Stimulated activated CD4-positive, alpha-beta T cell treated with anti-CD3 and anti-CD28 coated beads, Interleukin-4, amount 100 ng/mL, for 48 hours (primary cell): Measurements from ENCODE around the gene TTBK1.
"Not testable (repeated sequence)": the region's sequence is repeated elsewhere in the genome, so short reads cannot be mapped to it uniquely, and the experiment has no call there.

Experiments
- DNase-seq, 2 donors: peaks; one replicate each; pipeline ENCODE4 v3.0.0-alpha.2; 2020; ENCODE audit warnings: low read depth in 2 of 2

Gene TTBK1

DNA sequence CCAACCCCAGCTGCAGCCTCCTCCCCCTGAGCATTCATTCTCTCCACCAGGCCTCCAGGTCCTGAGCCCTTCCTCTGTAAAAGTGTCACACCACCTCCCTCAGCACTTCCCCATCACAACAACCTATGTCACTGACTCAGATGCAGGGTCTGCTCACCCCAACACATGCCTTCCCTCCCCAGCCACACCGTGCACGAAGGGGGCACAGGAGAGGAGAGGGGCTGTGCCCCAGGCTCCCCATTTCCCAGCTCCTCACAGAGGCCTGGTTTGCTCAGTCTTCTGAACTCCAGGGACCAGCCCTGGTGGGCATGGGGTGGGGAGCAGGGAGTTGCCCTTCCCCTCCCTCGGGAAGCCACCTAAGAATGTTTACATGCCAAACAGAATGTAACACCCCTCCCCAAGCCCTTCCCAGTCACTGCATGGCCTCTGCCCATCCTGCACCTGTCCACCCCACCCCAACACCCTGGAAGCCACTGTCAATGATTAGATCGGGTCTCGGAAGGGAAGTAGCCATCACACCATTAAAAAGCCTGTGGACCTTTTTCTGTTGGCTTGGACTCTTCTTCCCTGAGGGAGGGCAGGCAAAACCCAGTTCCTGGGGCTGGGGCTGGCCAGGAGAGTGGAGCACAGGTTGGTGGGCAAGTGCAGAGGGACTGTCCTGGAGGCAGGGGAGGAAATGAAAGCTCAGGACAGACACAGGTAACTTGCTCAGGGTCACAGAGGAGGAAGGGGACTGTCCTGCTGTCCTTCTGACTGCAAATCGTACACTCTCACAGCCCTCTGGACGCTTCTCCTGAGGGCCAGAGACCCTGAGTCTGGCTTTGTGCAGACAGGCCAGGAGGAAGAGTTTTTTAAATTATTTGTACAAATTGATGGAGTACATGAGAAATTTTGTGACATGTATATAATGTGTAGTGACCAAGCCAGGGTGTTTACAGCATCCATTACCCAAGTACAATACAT lies 44.7 kb downstream of the TTBK1 start:
- no peak for DNase-seq

- DNase-seq = no peak
Observed at GRCh38 chr6:43290339-43290904, 47.1 kb downstream of the TTBK1 start.

DNA sequence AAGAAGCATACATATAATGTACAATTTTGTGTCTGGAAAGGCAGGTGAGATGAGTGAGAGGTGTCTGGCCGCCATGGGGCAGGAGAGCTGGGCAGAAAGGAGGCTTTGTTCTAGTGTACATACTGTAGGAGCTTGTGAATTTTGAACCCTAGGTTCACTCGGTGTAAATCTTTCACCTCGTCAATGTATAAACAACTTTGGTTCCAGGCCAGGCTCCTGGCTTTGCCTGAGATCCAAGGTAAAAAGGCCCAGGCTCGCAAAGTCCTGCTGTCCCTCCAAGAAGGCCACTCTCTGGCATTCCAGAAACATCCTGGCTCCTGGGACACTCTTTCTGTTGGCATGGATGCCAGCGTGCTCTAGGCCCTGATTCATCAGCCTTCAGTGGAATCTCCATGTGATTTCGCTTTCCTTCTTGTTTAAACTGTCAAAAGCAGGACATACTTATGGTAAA lies 47.6 kb downstream of the TTBK1 start:
- no peak for DNase-seq

GRCh38 chr6:43291708-43292107 lies 48.4 kb downstream of the TTBK1 start:
- no peak for DNase-seq

DNA sequence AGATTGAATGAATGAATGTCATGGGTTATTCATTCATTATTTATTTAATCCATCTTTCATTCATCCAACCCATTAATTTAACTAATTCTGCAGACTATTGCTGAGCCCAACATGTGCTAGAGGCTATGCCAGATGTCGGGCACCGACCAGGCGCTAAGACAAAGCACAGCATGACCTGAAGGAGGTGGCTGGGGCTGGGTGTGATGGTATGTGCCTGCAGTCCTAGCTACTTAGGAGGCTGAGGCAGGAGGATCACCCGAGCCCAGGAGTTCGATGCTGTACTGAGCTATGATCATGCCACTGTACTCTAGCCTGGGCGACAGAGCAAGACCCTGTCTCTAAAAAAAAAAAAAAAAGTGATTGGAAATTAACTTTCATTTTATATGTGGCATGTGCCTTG lies 49.1 kb downstream of the TTBK1 start:
- DNase-seq = no peak

- DNase-seq = no peak
Observed at GRCh38 chr6:43292763-43293318, 49.6 kb downstream of the TTBK1 start.

DNA sequence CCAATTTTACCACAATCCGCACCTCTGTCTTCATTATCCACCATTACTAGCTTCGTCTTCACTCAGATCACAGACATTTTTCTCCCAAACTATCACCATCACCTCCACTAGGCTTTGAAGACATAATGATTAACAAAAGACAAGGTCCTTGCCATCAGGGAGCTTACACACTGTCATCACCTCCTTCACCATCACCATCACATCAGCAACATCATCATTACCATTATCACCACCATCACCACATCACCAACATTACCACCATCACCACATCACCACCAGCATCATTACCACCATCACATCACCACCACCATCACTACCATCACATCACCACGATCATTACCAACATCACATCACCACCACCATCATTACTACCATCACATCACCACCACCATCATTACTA lies 50.4 kb downstream of the TTBK1 start:
- no peak for DNase-seq

DNA sequence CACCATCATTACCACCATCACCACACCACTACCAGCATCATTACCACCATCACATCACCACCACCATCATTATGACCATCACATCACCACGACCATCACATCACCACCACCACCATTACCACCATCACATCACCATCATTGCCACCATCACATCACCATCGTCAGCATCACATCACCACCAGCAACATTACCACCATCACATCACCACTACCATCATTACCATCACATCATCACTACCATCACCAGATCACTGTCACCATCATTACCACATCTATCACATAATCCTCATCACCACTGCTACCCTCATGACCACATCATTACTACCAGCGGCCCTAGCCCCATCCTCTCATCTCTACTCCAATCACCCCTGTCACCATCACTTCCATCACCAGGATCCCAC lies 51.3 kb downstream of the TTBK1 start:
- DNase-seq = no peak

GRCh38 chr6:43295456-43295855 lies 52.2 kb downstream of the TTBK1 start:
- no peak for DNase-seq

DNA sequence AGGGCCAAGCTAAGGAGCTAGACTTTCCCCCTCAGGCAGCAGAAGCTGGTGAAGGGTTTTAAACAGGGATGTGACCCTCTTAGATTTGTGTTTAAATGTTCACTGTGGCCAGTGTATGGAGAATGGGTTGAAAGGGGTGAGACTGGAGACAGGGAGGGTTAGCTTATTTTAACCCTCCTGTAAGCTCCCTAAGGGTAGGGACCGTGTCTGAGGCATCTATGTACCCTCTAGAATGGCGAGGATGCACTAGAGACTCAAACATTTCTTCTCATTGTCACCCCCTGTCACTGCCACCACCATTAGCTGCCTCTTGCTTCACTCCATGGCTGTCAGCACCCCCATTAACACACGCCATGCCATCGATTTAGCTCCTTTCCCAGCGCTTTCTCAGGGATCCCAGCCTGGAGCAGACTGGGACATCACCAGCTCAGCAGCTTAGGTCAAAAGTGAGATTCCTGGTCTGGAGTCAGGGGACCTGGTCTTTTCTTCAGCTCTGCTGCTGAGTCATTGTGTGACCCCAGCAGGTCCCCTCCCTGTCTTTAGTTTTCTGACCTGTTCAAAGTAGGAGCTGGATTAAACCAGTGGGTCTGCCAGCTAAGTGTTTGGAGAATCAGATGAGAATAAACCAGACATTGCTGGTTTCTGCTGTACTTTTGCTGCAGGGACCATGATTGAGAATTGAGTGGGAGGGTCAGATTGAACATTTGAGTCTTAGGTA lies 53.7 kb downstream of the TTBK1 start:
- no peak for DNase-seq

- no peak for DNase-seq
Observed at GRCh38 chr6:43297644-43298564, 54.6 kb downstream of the TTBK1 start, which contains the start of gene SLC22A7. SLC22A7 (plus strand) TSS chr6:43298260; CDS start chr6:43298359, 99 bp downstream.

GRCh38 chr6:43298565-43299337 lies 55.5 kb downstream of the TTBK1 start:
- no peak for DNase-seq

GRCh38 chr6:43299338-43300293 lies 56.3 kb downstream of the TTBK1 start:
- DNase-seq = no peak

DNA sequence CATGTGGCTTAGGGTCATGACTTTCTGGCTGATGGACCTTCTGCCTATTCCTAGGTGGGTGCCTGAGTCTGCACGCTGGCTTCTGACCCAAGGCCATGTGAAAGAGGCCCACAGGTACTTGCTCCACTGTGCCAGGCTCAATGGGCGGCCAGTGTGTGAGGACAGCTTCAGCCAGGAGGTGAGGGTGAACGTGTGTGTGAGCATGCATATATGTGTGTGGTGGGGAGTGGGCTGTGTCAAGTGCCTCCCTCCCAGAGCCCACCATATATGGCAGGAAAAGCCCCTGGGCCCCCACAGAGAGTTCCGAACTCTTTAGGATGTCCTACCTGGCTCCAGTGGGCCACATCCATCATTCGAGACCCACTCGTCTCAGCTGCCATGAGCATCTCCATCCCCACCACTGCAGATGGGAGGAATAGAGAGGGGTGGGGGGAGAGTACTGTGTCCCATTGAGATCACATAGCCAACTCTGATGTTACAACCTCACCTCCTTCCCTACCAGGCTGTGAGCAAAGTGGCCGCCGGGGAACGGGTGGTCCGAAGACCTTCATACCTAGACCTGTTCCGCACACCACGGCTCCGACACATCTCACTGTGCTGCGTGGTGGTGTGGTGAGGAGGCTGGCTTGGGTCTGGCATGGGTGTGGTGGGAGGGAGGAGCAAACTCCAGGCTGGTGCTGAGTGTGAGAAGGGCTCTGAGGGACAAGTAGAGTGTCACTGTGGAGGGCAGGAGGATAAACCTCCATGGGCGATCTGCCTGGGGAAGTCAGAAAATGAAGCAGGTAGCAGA lies 58.0 kb downstream of the TTBK1 start:
- DNase-seq = no peak

- DNase-seq = no peak
Observed at GRCh38 chr6:43302126-43302525, 58.8 kb downstream of the TTBK1 start.

GRCh38 chr6:43303006-43303405 lies 59.7 kb downstream of the TTBK1 start:
- DNase-seq = not testable (repeated sequence)

GRCh38 chr6:43303751-43304331 lies 60.6 kb downstream of the TTBK1 start:
- no peak for DNase-seq

DNA sequence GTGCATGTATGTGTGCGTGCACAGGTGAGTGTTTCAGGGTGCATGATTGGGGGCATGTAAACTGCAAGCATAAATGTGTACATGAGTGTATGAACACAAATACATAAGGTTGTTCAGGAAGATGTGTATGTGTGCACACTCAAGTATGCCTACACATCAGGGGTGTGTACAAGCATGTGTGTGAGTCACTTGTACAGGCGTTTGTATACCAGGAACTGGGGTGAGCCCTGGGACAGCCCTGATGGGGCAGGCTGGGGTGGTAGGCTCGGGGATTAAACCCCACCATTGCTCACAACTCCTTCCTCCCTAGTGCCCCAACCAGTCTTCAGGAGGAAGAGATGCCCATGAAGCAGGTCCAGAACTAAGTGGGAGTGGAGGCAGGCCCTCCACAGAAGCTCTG lies 61.1 kb downstream of the TTBK1 start:
- no peak for DNase-seq
